HEK293 (cell line): ENCODE results near the gene MSI2.
A peak's percentile ranks its signal among the peaks of the same experiment; 100 is the strongest.

Source experiments
- CTCF ChIA-PET: fragments of 350-600 bp; formaldehyde crosslinking; extraction: SDS; loops from one replicate; lab custom pipeline; 2021; ENCODE audit warnings: antibody characterized with exemption; lab: Yijun Ruan, JAX
- POLR2A ChIA-PET: fragments of 300-600 bp; formaldehyde crosslinking; extraction: SDS; loops from one replicate; lab custom pipeline; 2020; ENCODE audit warnings: antibody characterized with exemption, inconsistent platforms; lab: Yijun Ruan, JAX
- H3K27ac ChIP-seq: fragments of 200-500 bp; sonication (Bioruptor generic); 2 replicates; pipeline ENCODE4 v1.5.1; 2014; ENCODE audit warnings: low read depth, low read length, control low read depth, inconsistent platforms; ENCODE audit errors: extremely low read depth
- H3K36me3 ChIP-seq, 2 experiments: fragments of 200-500 bp in 1 of 2; sonication (Bioruptor generic) in 1 of 2; 1 replicate in 1 of 2; 2 replicates in 1 of 2; pipeline ENCODE4 v1.5.1; 2014 to 2017; ENCODE audit warnings: inconsistent platforms in 2 of 2, low read length in 2 of 2; ENCODE audit not compliant: control insufficient read depth in 2 of 2, insufficient read depth in 1 of 2
- H3K4me1 ChIP-seq: fragments of 200-500 bp; sonication (Bioruptor generic); 2 replicates; pipeline ENCODE4 v1.5.1; 2014; ENCODE audit warnings: mild to moderate bottlenecking, low read length, inconsistent platforms; ENCODE audit not compliant: control insufficient read depth, insufficient read depth
- H3K4me3 ChIP-seq: 2 replicates; pipeline ENCODE4 v1.5.1; 2011; ENCODE audit warnings: low read depth, mild to moderate bottlenecking, control low read depth, low read length, moderate library complexity
- H3K9me3 ChIP-seq: fragments of 200-500 bp; sonication (Bioruptor generic); 2 replicates; pipeline ENCODE4 v1.5.1; 2014; ENCODE audit warnings: low read depth, low read length, inconsistent platforms; ENCODE audit not compliant: control insufficient read depth, insufficient read depth
- BCL11A ChIP-seq: fragments of 450-650 bp; formaldehyde crosslinking; IDR thresholded peaks from 2 replicates; pipeline ENCODE4 v1.5.1; 2016; ENCODE audit warnings: low read depth, missing biosample characterization, missing genetic modification characterization
- BCL11B ChIP-seq: fragments of 450-650 bp; formaldehyde crosslinking; IDR thresholded peaks from 2 replicates; pipeline ENCODE4 v1.5.1; 2016; ENCODE audit warnings: low read depth, missing biosample characterization, missing genetic modification characterization
- MEIS1 ChIP-seq: sonication (generic); formaldehyde crosslinking; IDR thresholded peaks from 2 replicates; pipeline ENCODE4 v1.8.1; 2022; ENCODE audit warnings: missing genetic modification reagents, mild to moderate bottlenecking, borderline replicate concordance
- MYNN ChIP-seq: fragments of 450-650 bp; formaldehyde crosslinking; IDR thresholded peaks from 2 replicates; pipeline ENCODE4 v1.5.1; 2016; ENCODE audit warnings: missing biosample characterization, missing genetic modification characterization, borderline replicate concordance
- YY1 ChIP-seq: fragments of 450-650 bp; formaldehyde crosslinking; IDR thresholded peaks from 2 replicates; pipeline ENCODE4 v1.5.1; 2018; ENCODE audit warnings: missing biosample characterization, missing genetic modification characterization
- ZFP69B ChIP-seq: fragments of 450-650 bp; formaldehyde crosslinking; IDR thresholded peaks from 2 replicates; pipeline ENCODE4 v1.5.1; 2016; ENCODE audit warnings: missing biosample characterization, missing genetic modification characterization
- ZNF211 ChIP-seq: fragments of 450-650 bp; formaldehyde crosslinking; IDR thresholded peaks from 2 replicates; pipeline ENCODE4 v1.5.1; 2016; ENCODE audit warnings: low read depth, missing biosample characterization, missing genetic modification characterization
- ZNF248 ChIP-seq: fragments of 450-650 bp; formaldehyde crosslinking; IDR thresholded peaks from 2 replicates; pipeline ENCODE4 v1.5.1; 2017; ENCODE audit warnings: missing biosample characterization, missing genetic modification characterization
- ZNF302 ChIP-seq: fragments of 450-650 bp; formaldehyde crosslinking; IDR thresholded peaks from 2 replicates; pipeline ENCODE4 v1.5.1; 2016; ENCODE audit warnings: missing biosample characterization, missing genetic modification characterization, low read depth
- ZNF335 ChIP-seq: fragments of 450-650 bp; formaldehyde crosslinking; conservative IDR thresholded peaks from 2 replicates; pipeline ENCODE4 v1.5.1; 2016; ENCODE audit warnings: missing biosample characterization, missing genetic modification characterization
- ZNF341 ChIP-seq: fragments of 450-650 bp; formaldehyde crosslinking; IDR thresholded peaks from 2 replicates; pipeline ENCODE4; 2016; ENCODE audit warnings: low read depth, missing biosample characterization, missing genetic modification characterization
- ZNF350 ChIP-seq: fragments of 450-650 bp; formaldehyde crosslinking; IDR thresholded peaks from 2 replicates; pipeline ENCODE4 v1.5.0; 2017; ENCODE audit warnings: missing biosample characterization, mild to moderate bottlenecking, missing genetic modification characterization
- ZNF394 ChIP-seq: fragments of 450-650 bp; formaldehyde crosslinking; IDR thresholded peaks from 2 replicates; pipeline ENCODE4 v1.5.1; 2016; ENCODE audit warnings: missing biosample characterization, missing genetic modification characterization, mild to moderate bottlenecking, moderate library complexity, borderline replicate concordance
- ZNF426 ChIP-seq: fragments of 450-650 bp; formaldehyde crosslinking; IDR thresholded peaks from 2 replicates; pipeline ENCODE4 v1.5.1; 2017; ENCODE audit warnings: missing biosample characterization, missing genetic modification characterization, mild to moderate bottlenecking, inconsistent platforms, moderate library complexity
- ZNF521 ChIP-seq: fragments of 450-650 bp; formaldehyde crosslinking; IDR thresholded peaks from 2 replicates; pipeline ENCODE4 v1.5.1; 2017; ENCODE audit warnings: missing biosample characterization, mild to moderate bottlenecking, missing genetic modification characterization
- ZNF529 ChIP-seq: fragments of 450-650 bp; formaldehyde crosslinking; IDR thresholded peaks from 2 replicates; pipeline ENCODE4 v1.5.1; 2017; ENCODE audit warnings: missing genetic modification characterization, missing biosample characterization; ENCODE audit not compliant: insufficient replicate concordance
- ZNF530 ChIP-seq: fragments of 450-650 bp; formaldehyde crosslinking; IDR thresholded peaks from 2 replicates; pipeline ENCODE4 v1.5.1; 2016; ENCODE audit warnings: low read depth, missing biosample characterization, missing genetic modification characterization
- ZNF548 ChIP-seq: fragments of 450-650 bp; formaldehyde crosslinking; IDR thresholded peaks from 2 replicates; pipeline ENCODE4 v1.5.1; 2016; ENCODE audit warnings: missing biosample characterization, missing genetic modification characterization
- ZNF560 ChIP-seq: fragments of 450-650 bp; formaldehyde crosslinking; IDR thresholded peaks from 2 replicates; pipeline ENCODE4 v1.5.1; 2017; ENCODE audit warnings: missing biosample characterization, missing genetic modification characterization, borderline replicate concordance
- ZNF654 ChIP-seq: fragments of 450-650 bp; formaldehyde crosslinking; IDR thresholded peaks from 2 replicates; pipeline ENCODE4 v1.5.1; 2016; ENCODE audit warnings: low read depth, missing biosample characterization, missing genetic modification characterization
- ZNF692 ChIP-seq: fragments of 450-650 bp; formaldehyde crosslinking; IDR thresholded peaks from 2 replicates; pipeline ENCODE4 v1.5.1; 2016; ENCODE audit warnings: missing biosample characterization, missing genetic modification characterization
- ZNF776 ChIP-seq: fragments of 450-650 bp; formaldehyde crosslinking; IDR thresholded peaks from 2 replicates; pipeline ENCODE4 v1.5.0; 2017; ENCODE audit warnings: missing biosample characterization, missing genetic modification characterization, borderline replicate concordance

MSI2 gene

GRCh38 chr17:57484081-57484666 is 227.9 kb downstream of the MSI2 start:
- POLR2A ChIA-PET: no interaction called here
- CTCF ChIA-PET: interaction anchor here (0.5 to 0.8 kb wide), 3 partner anchors 12 to 378 kb away, joined by 3 to 4 read pairs (median 3); no protein-coding TSS in a partner anchor
- H3K27ac ChIP-seq: no peak overlapping the region
- H3K36me3 ChIP-seq: no peaks in the 10 kb centered on the region
- H3K4me3 ChIP-seq: no peak overlapping the region
- TF ChIP-seq ZNF426 (tag by site-specific recombination): no peak
- peak; percentile 43; the same call in 1 of the 2 replicates for TF ChIP-seq ZNF341
- H3K4me1 ChIP-seq: peaks cover 7% of the 10 kb centered on the region
- H3K9me3 ChIP-seq: no peaks in the 10 kb centered on the region

- Histone ChIP-seq H3K4me3 (no peak overlapping the region), H3K4me1 (peaks cover 7% of the 10 kb centered on the region), H3K9me3 (no peaks in the 10 kb centered on the region), H3K36me3 (no peaks in the 10 kb centered on the region), H3K27ac (no peak overlapping the region)
- TF ChIP-seq MYNN (tag by site-specific recombination): no peak
- TF ChIP-seq ZNF248 (tag by site-specific recombination): no peak
- TF ChIP-seq ZNF211 (tag by site-specific recombination): no peak
- no peak for TF ChIP-seq ZNF548
- no peak for TF ChIP-seq BCL11B (tag by site-specific recombination)
- no peak for TF ChIP-seq ZNF560
- TF ChIP-seq ZNF302 (tag by site-specific recombination): no peak
- no peak for TF ChIP-seq ZNF394 (tag by site-specific recombination)
- no peak for TF ChIP-seq ZNF776 (tag by site-specific recombination)
- no peak for TF ChIP-seq ZFP69B
- TF ChIP-seq ZNF335 (tag by site-specific recombination): no peak
- TF ChIP-seq ZNF529: no peak
- no peak for TF ChIP-seq YY1 (tag by site-specific recombination)
- TF ChIP-seq ZNF654 (tag by site-specific recombination): no peak
- no peak for TF ChIP-seq ZNF350
- no peak for TF ChIP-seq ZNF426 (tag by site-specific recombination)
- no peak for TF ChIP-seq ZNF692 (tag by site-specific recombination)
- no peak for TF ChIP-seq ZNF521
- CTCF ChIA-PET: interaction anchor here (0.5 kb wide), 2 partner anchors 66 to 379 kb away, joined by 4 to 6 read pairs; no protein-coding TSS in a partner anchor
- POLR2A ChIA-PET: no interaction called here
These were observed 228.7 kb downstream of the MSI2 start for GRCh38 chr17:57484826-57485565.

- ChIA-PET POLR2A (no interaction called here), CTCF (no interaction called here)
- no peaks in the 10 kb centered on the region for H3K36me3 ChIP-seq
- H3K27ac ChIP-seq: no peak overlapping the region
- no peak overlapping the region for H3K4me3 ChIP-seq
- H3K4me1 ChIP-seq: peaks cover 4% of the 10 kb centered on the region
- H3K9me3 ChIP-seq: no peaks in the 10 kb centered on the region
- TF ChIP-seq MEIS1 (CRISPR knock-in tag): no peak
- TF ChIP-seq ZNF530 (tag by site-specific recombination): no peak
- no peak for TF ChIP-seq BCL11A (tag by site-specific recombination)
These were observed 229.2 kb downstream of the MSI2 start for GRCh38 chr17:57485566-57485865.
